ENCODE results near the gene VPS37C.
"Not testable (repeated sequence)": the region's sequence is repeated elsewhere in the genome, so short reads cannot be mapped to it uniquely, and the experiment has no call there.

- not testable (repeated sequence) for TF ChIP-seq EP300, POLR2A (IDR thresholded peaks at IDR 0.05)
Measured at GRCh38 chr11:61180205-61180604, 19.0 kb upstream of the VPS37C start.
